GM23248 (cell line): ENCODE measurements around the gene LACTBL1. TPM values are rescaled to one million over a fixed set of nuclear protein-coding genes. Genes with fewer than 3 reads are reported as not detected.

Experiments used
- DNase-seq: peaks from one replicate; pipeline ENCODE4 v3.0.0-alpha.2; 2015
- H2AFZ ChIP-seq: fragments of 200-600 bp; sonication (generic); 2 replicates; pipeline ENCODE4 v1.6.1; 2016; ENCODE audit warnings: antibody characterized with exemption
- H3F3A ChIP-seq: fragments of 200-600 bp; sonication (generic); 2 replicates; pipeline ENCODE4 v1.6.1; 2016; ENCODE audit warnings: mild to moderate bottlenecking, antibody characterized with exemption, mixed run types; ENCODE audit not compliant: insufficient read depth
- H3K27ac ChIP-seq: fragments of 200-600 bp; sonication (generic); 2 replicates; pipeline ENCODE4 v1.5.1; 2016; ENCODE audit warnings: mild to moderate bottlenecking
- H3K27me3 ChIP-seq: fragments of 200-600 bp; sonication (generic); replicated peaks from 2 replicates; pipeline ENCODE4 v1.6.1; 2016; ENCODE audit warnings: mild to moderate bottlenecking; ENCODE audit not compliant: insufficient read depth
- H3K36me3 ChIP-seq: fragments of 200-600 bp; sonication (generic); 2 replicates; pipeline ENCODE4 v1.6.1; 2016; ENCODE audit warnings: low read depth, mild to moderate bottlenecking
- H3K4me1 ChIP-seq: fragments of 200-600 bp; sonication (generic); 2 replicates; pipeline ENCODE4 v1.6.1; 2016; ENCODE audit warnings: mild to moderate bottlenecking; ENCODE audit not compliant: insufficient read depth
- H3K4me2 ChIP-seq: fragments of 200-600 bp; sonication (generic); one replicate; pipeline ENCODE4 v1.6.1; 2016; ENCODE audit warnings: mild to moderate bottlenecking; ENCODE audit not compliant: unreplicated experiment
- H3K4me3 ChIP-seq: fragments of 200-600 bp; sonication (generic); 2 replicates; pipeline ENCODE4 v1.5.1; 2016; ENCODE audit warnings: mild to moderate bottlenecking
- H3K79me2 ChIP-seq: fragments of 200-600 bp; sonication (generic); 2 replicates; pipeline ENCODE4 v1.6.1; 2016; ENCODE audit warnings: mild to moderate bottlenecking; ENCODE audit not compliant: insufficient read depth
- H3K9ac ChIP-seq: fragments of 200-600 bp; sonication (generic); 2 replicates; pipeline ENCODE4 v1.6.1; 2016; ENCODE audit warnings: mild to moderate bottlenecking
- H3K9me2 ChIP-seq: fragments of 200-600 bp; sonication (generic); 2 replicates; pipeline ENCODE4 v1.6.1; 2016; ENCODE audit warnings: mixed run types, mild to moderate bottlenecking, moderate library complexity; ENCODE audit not compliant: insufficient read depth
- H3K9me3 ChIP-seq: fragments of 200-600 bp; sonication (generic); one replicate; pipeline ENCODE4 v1.6.1; 2017; ENCODE audit warnings: low read depth
- H4K20me1 ChIP-seq: fragments of 200-600 bp; sonication (generic); 2 replicates; pipeline ENCODE4 v1.6.0; 2016; ENCODE audit not compliant: insufficient read depth
- EZH2 ChIP-seq: fragments of 200-600 bp; sonication (generic); IDR thresholded peaks from 2 replicates; pipeline ENCODE4 v1.6.1; 2018; ENCODE audit warnings: antibody characterized with exemption, mild to moderate bottlenecking; ENCODE audit not compliant: insufficient read depth, poor library complexity, severe bottlenecking
- EZH2phosphoT487 ChIP-seq: fragments of 200-600 bp; sonication (generic); IDR thresholded peaks from 2 replicates; pipeline ENCODE4 v1.6.1; 2018; ENCODE audit warnings: antibody characterized with exemption, moderate library complexity, mild to moderate bottlenecking, low read depth; ENCODE audit not compliant: insufficient read depth
- WGBS, 2 experiments: methylation state at CpG; one replicate each; pipeline ENCODE4 v1.1.6; 2015 to 2017; ENCODE audit warnings: low lambda C conversion rate in 2 of 2, low coverage in 1 of 2; ENCODE audit errors: missing lambda C conversion rate in 2 of 2; 5-methylcytosine and 5-hydroxymethylcytosine counted together
- in situ Hi-C: fragments of 300-500 bp; cut with MboI; formaldehyde crosslinking; loops from 2 replicates; pipeline ENCODE4 v1.15.0; 2020
- polyA plus RNA-seq: library from polyadenylated mRNA; unstranded; fragments of >200 nt; fragmentation: Nextera tagmentation; extraction: Ambion mirVana; gene quantifications from 2 replicates; pipeline ENCODE4 v1.2.1, GENCODE V29; 2016
- total RNA-seq: library from RNA; depleted of rRNA; stranded (reverse); fragments of >200 nt; shearing (Covaris generic); gene quantifications from 2 replicates; pipeline ENCODE4 v1.2.3, GENCODE V29; 2014; rRNA removed

LACTBL1 gene
- total and polyA plus RNA-seq, 2 experiments from 2014 or later = not detected

DNA sequence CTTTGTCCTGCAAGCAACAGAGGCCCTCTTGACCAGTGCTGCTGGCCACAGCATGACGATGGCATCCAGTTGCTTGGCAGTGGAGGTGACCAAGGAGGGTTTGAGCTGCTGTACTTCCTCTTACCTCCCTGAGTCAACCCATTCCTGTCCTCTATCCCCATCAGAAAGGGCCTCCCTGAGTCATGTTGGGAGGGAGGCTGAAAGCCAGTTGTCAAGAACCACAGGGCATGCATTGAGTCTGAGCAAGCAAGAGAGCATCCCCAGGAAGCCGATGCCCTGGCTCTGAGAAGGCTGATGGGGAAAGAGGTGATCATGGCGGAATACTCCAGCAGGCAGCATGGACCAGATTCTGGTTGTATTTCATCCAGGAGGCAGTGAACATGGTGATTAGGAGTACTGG is 69.6 kb downstream of the LACTBL1 start:
- TF ChIP-seq EZH2 = no peak
- TF ChIP-seq EZH2phosphoT487 = no peak
- H3K4me3 ChIP-seq = no peak overlapping the region
- H3K4me2 ChIP-seq = no peak overlapping the region
- in situ Hi-C loops = no loop called here
- no peaks in the 10 kb centered on the region for H3K79me2 ChIP-seq
- no peak overlapping the region for H3K27ac ChIP-seq
- DNase-seq = peak; percentile 85
- no peaks in the 10 kb centered on the region for H3K9me2 ChIP-seq
- no peak overlapping the region for H3K9ac ChIP-seq
- H3K27me3 ChIP-seq = no peaks in the 10 kb centered on the region
- peaks cover 6% of the 10 kb centered on the region; the same call in 1 of the 2 replicates for H3K4me1 ChIP-seq
- no peaks in the 10 kb centered on the region for H3K9me3 ChIP-seq
- no peak overlapping the region for H2AFZ ChIP-seq
- no peaks in the 10 kb centered on the region for H4K20me1 ChIP-seq
- H3K36me3 ChIP-seq = no peaks in the 10 kb centered on the region
- peaks cover 7% of the 10 kb centered on the region; the same call in 1 of the 2 replicates for H3F3A ChIP-seq
- 63% methylated on average over 3 of the region's 3 CpGs for WGBS, 2 experiments

Other genes starting within 250 kb of the LACTBL1 start
- not detected in 2 replicates for gene TEX46, start 43.0 kb upstream of the LACTBL1 start, total RNA-seq
- gene TEX46, start 43.0 kb upstream of the LACTBL1 start, polyA plus RNA-seq = not detected in 2 replicates
- gene KDM1A, start 46.6 kb upstream of the LACTBL1 start, total RNA-seq = 62.5 and 64.4 TPM in 2 replicates
- gene KDM1A, start 46.6 kb upstream of the LACTBL1 start, polyA plus RNA-seq = 30.3 and 30.6 TPM in 2 replicates
- 28.1 and 35.0 TPM in 2 replicates for gene LUZP1, start 196.0 kb upstream of the LACTBL1 start, total RNA-seq
- 52.2 and 55.8 TPM in 2 replicates for gene LUZP1, start 196.0 kb upstream of the LACTBL1 start, polyA plus RNA-seq
- gene HTR1D, start 244.6 kb upstream of the LACTBL1 start, total RNA-seq = not detected in 2 replicates
- not detected in 2 replicates for gene HTR1D, start 244.6 kb upstream of the LACTBL1 start, polyA plus RNA-seq